NT2/D1 (cell line): ENCODE results near the gene ITGA5.

Experiments
- SUZ12 ChIP-seq: IDR thresholded peaks from 2 replicates; pipeline ENCODE4 v1.6.1; 2011; ENCODE audit not compliant: insufficient read length, insufficient read depth; ENCODE audit errors: extremely low read depth
- YY1 ChIP-seq: IDR thresholded peaks from 2 replicates; pipeline ENCODE4 v1.6.1; 2011; ENCODE audit not compliant: insufficient read length, insufficient read depth
- ZNF274 ChIP-seq: IDR thresholded peaks from 2 replicates; pipeline ENCODE4 v1.6.1; 2011; ENCODE audit warnings: mild to moderate bottlenecking, low read depth, low read length

GRCh38 chr12:54358191-54358944 is 60.7 kb downstream of the ITGA5 start:
- TF ChIP-seq ZNF274 (no peak), YY1 (no peak), SUZ12 (no peak)
